ENCODE measurements around the gene PCSK5.

PCSK5 gene

DNA sequence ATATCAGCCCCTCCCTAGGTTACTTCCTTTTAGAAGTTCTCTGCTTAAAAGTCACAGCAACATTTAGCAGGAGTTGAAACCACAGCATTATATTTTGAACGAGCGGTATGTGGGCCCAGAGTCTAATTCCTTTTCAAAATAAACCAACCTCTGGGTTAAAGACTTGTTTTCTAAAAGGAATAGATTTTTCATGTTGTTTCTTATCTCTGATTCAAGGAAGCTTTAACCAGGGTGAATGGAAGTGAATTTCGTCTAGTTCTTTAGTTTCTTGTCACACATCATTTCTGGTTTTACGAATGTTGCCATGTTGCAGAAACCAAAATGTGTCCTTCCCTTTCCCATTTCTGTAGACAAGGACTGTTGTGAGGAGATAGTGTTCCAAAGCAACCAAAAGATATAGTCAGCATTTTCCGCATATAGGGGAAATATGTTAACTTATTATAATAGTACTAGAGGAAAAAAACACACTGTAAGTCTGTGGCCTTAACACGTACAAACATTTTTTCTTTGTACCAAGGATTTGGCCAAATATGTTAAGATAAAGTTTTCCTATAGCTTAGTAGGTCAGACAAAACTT is 142.4 kb downstream of the PCSK5 start:
- DNase-seq (ENCODE audit: low read depth) = no peak
- no peak overlapping the region for H3K4me3 ChIP-seq (ENCODE audit: low read depth, low read length)
- TF ChIP-seq, protein P1, sequence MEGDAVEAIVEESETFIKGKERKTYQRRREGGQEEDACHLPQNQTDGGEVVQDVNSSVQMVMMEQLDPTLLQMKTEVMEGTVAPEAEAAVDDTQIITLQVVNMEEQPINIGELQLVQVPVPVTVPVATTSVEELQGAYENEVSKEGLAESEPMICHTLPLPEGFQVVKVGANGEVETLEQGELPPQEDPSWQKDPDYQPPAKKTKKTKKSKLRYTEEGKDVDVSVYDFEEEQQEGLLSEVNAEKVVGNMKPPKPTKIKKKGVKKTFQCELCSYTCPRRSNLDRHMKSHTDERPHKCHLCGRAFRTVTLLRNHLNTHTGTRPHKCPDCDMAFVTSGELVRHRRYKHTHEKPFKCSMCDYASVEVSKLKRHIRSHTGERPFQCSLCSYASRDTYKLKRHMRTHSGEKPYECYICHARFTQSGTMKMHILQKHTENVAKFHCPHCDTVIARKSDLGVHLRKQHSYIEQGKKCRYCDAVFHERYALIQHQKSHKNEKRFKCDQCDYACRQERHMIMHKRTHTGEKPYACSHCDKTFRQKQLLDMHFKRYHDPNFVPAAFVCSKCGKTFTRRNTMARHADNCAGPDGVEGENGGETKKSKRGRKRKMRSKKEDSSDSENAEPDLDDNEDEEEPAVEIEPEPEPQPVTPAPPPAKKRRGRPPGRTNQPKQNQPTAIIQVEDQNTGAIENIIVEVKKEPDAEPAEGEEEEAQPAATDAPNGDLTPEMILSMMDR (conservative IDR thresholded peaks at IDR 0.05; ENCODE audit: low read depth, low read length) = no peak

DNA sequence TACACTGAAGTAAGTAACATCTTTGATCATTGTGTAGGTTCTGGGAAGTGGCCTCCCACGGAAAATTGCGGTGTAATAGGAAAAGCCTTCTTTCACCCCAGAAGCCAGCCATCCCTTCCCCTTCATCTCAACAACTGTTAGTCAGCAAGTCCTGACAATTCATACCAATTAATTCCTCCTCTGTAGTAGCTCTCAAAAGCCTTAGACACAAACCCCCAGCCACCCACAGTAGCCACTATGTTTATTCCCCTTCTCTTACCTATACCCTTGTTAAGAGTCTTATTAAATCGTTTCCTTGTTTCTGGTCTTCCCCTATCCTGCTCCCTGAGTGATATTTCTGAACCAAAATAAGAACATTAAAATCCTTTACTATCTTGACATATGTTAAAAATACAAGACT is 143.6 kb downstream of the PCSK5 start:
- no peak overlapping the region for H3K4me3 ChIP-seq (ENCODE audit: low read depth, low read length)
- TF ChIP-seq, protein P1 (conservative IDR thresholded peaks at IDR 0.05; ENCODE audit: low read depth, low read length) = no peak
- no peak for DNase-seq (ENCODE audit: low read depth)

DNA sequence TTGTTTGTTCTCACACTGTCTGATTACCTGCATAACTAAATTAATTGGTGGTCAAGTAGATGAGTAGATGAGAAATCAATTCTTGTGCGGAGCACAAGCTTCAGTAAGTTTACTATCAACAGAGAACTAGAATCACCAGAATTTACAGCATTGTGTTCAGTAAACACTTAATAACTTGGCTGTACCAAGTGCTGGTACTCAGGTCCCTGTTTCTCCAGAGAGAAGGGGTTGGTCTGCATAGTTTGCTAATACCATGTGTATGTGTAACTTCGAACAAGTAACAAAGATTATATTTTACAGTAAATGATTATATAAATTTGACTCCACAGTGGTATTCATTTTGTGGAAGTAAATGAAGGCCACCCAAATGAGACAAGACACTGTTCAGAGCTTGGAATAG is 146.3 kb downstream of the PCSK5 start:
- no peak overlapping the region for H3K4me3 ChIP-seq (ENCODE audit: low read depth, low read length)
- TF ChIP-seq, protein P1 (conservative IDR thresholded peaks at IDR 0.05; ENCODE audit: low read depth, low read length) = no peak
- DNase-seq (ENCODE audit: low read depth) = no peak

DNA sequence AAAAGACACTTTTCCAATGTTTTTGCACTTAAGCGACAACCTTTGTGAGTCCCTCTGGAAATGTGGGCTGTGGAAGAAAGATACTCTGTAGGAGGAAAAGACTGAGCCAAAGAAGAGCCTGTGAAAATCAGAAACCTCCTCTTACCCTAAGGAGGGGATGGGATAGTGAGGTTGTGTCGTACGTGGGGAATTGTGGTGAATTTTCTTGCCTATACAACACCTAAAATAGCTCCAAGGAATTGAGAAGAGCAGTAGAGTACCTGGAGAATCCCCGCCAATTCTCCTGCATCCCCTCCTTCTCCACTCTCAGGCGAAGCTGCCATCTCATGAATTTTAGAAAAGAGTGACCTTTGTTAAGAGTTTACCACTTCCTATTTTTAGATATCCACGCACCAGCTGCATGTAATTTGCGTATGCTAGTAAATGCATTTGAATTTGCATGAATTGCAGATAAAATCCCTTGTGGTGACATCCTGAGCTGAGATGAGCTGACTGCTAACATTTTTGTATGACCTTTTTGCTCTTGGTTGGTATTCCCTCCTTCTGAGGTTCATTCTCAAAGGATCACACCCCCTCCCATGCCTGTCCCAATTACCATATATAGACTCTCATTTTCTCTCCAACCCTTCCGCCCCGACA is 147.2 kb downstream of the PCSK5 start:
- TF ChIP-seq, protein P1 (conservative IDR thresholded peaks at IDR 0.05; ENCODE audit: low read depth, low read length) = no peak
- no peak for DNase-seq (ENCODE audit: low read depth)
- no peak overlapping the region for H3K4me3 ChIP-seq (ENCODE audit: low read depth, low read length)

DNA sequence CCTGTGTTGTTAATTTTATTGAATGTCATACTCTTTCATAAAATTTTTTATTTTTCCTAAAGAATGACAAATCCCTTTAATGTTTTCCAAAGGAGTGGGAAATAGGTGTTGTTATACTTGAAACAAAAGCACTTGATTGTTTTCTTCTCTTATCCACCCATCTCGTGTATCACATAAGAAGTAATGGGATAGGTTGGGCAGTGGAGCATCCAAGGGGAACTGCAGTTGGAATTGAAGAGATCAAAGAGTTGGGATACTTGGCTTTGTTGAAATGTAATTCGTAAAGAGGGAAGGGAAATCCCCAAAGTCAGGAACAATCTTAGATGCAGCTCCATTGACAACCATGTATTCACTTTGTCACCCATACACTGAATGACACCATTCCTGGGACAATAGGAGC is 148.0 kb downstream of the PCSK5 start:
- H3K4me3 ChIP-seq (ENCODE audit: low read depth, low read length) = no peak overlapping the region
- TF ChIP-seq, protein P1 (conservative IDR thresholded peaks at IDR 0.05; ENCODE audit: low read depth, low read length) = no peak

DNA sequence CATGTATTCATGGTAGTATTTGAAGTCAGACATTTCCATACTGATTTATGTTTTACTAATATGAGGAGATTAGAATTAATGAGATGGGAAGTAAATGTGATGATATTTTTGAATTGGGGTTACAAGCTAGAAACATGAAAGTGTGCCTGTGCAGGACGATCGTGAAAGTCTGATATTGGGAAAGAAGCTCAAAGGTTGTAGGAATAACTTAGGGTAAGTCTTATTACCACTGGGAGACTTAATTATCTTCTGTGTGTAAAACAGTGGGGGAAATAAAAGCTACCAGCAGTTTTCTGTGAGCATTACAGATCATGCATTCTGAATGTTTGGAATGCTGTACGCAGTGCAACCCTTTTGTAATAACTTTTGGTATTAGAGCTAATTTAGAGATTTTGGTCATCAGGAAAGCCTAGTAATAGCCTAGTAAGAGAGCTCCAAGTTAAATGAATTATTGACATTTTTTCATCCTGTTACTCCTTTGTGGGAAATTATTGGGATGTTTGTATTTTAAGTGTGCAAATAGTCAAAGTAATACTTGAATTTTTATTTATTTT is 153.9 kb downstream of the PCSK5 start:
- TF ChIP-seq, protein P1 (conservative IDR thresholded peaks at IDR 0.05; ENCODE audit: low read depth, low read length) = no peak
- DNase-seq (ENCODE audit: low read depth) = peak; percentile 58
- no peak overlapping the region for H3K4me3 ChIP-seq (ENCODE audit: low read depth, low read length)

More for the DNA sequence above, 148.0 kb downstream of the PCSK5 start:
- DNase-seq (ENCODE audit: low read depth) = no peak

DNA sequence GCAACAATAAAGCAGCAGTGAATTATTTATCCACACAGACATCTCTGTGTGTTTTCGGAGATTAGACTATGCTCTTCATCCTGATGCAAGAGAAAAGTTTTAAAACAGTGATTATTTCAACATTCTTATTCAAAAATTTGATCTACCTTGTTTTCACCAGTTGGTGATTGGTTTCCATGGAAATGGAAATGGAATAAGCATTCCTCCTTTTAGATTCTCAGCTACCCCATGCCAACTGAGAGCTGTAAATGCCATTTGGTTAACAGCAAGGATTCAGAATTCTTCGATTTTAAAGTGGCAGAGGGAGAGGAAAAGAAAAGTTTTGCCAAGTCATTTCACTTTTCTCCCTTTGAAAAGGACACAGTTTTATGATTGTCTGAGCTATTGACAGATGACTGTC is 154.7 kb downstream of the PCSK5 start:
- H3K4me3 ChIP-seq (ENCODE audit: low read depth, low read length) = no peak overlapping the region
- TF ChIP-seq, protein P1 (conservative IDR thresholded peaks at IDR 0.05; ENCODE audit: low read depth, low read length) = no peak
- no peak for DNase-seq (ENCODE audit: low read depth)

All from choroid plexus epithelial cell (primary cell).